ENCODE results near the gene GOLM1. TPM values are rescaled to one million over a fixed set of nuclear protein-coding genes. Genes with fewer than 3 reads are reported as not detected.

Gene GOLM1
- total RNA-seq, 1 experiment from 2014 or later, result 75.1 TPM

- Mint-ChIP-seq H3K9me3 (no peaks in the 10 kb centered on the region; the same call in 1 of the 2 replicates), H3K36me3 (no peaks in the 10 kb centered on the region), H3K27me3 (ENCODE audit: low read depth) (peaks cover 70% of the 10 kb centered on the region), H3K27ac (no peak overlapping the region), H3K4me1 (peaks cover 14% of the 10 kb centered on the region), H3K4me3 (no peak overlapping the region)
- DNase-seq (ENCODE audit: low spot score), result no peak
- no peak for TF ChIP-seq OVOL2 (CRISPR knock-in tag; IDR thresholded peaks at IDR 0.05; ENCODE audit: borderline replicate concordance)
- TF ChIP-seq MAX (CRISPR knock-in tag; IDR thresholded peaks at IDR 0.05), result no peak
- no peak for TF ChIP-seq USF1 (CRISPR knock-in tag; IDR thresholded peaks at IDR 0.05)
- TF ChIP-seq ZNF416 (CRISPR knock-in tag; IDR thresholded peaks at IDR 0.05), result no peak
- no peak for TF ChIP-seq RORB (CRISPR knock-in tag; IDR thresholded peaks at IDR 0.05)
- no peak for TF ChIP-seq E2F1 (CRISPR knock-in tag; IDR thresholded peaks at IDR 0.05)
- POLR2A ChIA-PET, result no interaction called here
- no peak for ATAC-seq
- CTCF ChIA-PET, result interaction anchor here (1.0 kb wide), 1 partner anchor 82 kb away, joined by 3 read pairs; no protein-coding TSS in a partner anchor
Observed at GRCh38 chr9:86119457-86119856, 20.1 kb upstream of the GOLM1 start.

- no peak for ATAC-seq
- no peak for DNase-seq (ENCODE audit: low spot score)
- Mint-ChIP-seq H3K9me3 (no peaks in the 10 kb centered on the region; the same call in 1 of the 2 replicates), H3K4me3 (no peak overlapping the region), H3K4me1 (no peaks in the 10 kb centered on the region; the same call in 1 of the 2 replicates), H3K36me3 (no peaks in the 10 kb centered on the region), H3K27me3 (ENCODE audit: low read depth) (peaks cover 60% of the 10 kb centered on the region), H3K27ac (no peak overlapping the region)
- no peak for TF ChIP-seq PRDM15 (CRISPR knock-in tag; IDR thresholded peaks at IDR 0.05)
- TF ChIP-seq GABPB1 (CRISPR knock-in tag; IDR thresholded peaks at IDR 0.05), result no peak
- no peak for TF ChIP-seq TEAD4 (CRISPR knock-in tag; IDR thresholded peaks at IDR 0.05)
- no peak for TF ChIP-seq RORB (CRISPR knock-in tag; IDR thresholded peaks at IDR 0.05)
- no peak for TF ChIP-seq USF1 (CRISPR knock-in tag; IDR thresholded peaks at IDR 0.05)
- no peak for TF ChIP-seq USF2 (CRISPR knock-in tag; IDR thresholded peaks at IDR 0.05)
- POLR2A ChIA-PET, result no interaction called here
- CTCF ChIA-PET, result no interaction called here
Observed at GRCh38 chr9:86116425-86116824, 17.1 kb upstream of the GOLM1 start.

GRCh38 chr9:86115886-86116285 lies 16.5 kb upstream of the GOLM1 start:
- CTCF ChIA-PET, result no interaction called here
- DNase-seq (ENCODE audit: low spot score) (no peak), ATAC-seq (no peak)
- Mint-ChIP-seq H3K36me3 (no peaks in the 10 kb centered on the region), H3K9me3 (no peaks in the 10 kb centered on the region; the same call in 1 of the 2 replicates), H3K27ac (no peak overlapping the region), H3K27me3 (ENCODE audit: low read depth) (peaks cover 54% of the 10 kb centered on the region), H3K4me3 (no peak overlapping the region), H3K4me1 (no peaks in the 10 kb centered on the region; the same call in 1 of the 2 replicates)
- POLR2A ChIA-PET, result no interaction called here
- TF ChIP-seq EMX1 (CRISPR knock-in tag; IDR thresholded peaks at IDR 0.05) (no peak), JAZF1 (CRISPR knock-in tag; IDR thresholded peaks at IDR 0.05) (no peak), IRF1 (CRISPR knock-in tag; IDR thresholded peaks at IDR 0.05) (no peak)
